ENCODE results near the gene ROBO3. TPM values are rescaled to one million over a fixed set of nuclear protein-coding genes. Genes with fewer than 3 reads are reported as not detected.

The ROBO3 gene
- total and polyA plus RNA-seq, 2 donors (not counting 1 experiment from before 2014, with no cell fraction given) = 1.0 to 7.4 TPM

- Histone ChIP-seq H3K4me1 (ENCODE audit: control insufficient read depth in 2 of 2, insufficient read depth in 2 of 2, low read length in 2 of 2) (peaks cover 39 to 50% of the 10 kb centered on the region in 2 donors), H4K20me1 (ENCODE audit: control insufficient read depth, insufficient read depth, low read length, poor library complexity, severe bottlenecking) (no peaks in the 10 kb centered on the region), H3K4me2 (replicated peaks; ENCODE audit: low read depth, low read length, poor library complexity, severe bottlenecking) (no peak overlapping the region), H3K4me3 (ENCODE audit: control extremely low read depth in 1 of 5, extremely low read depth in 1 of 5, insufficient read depth in 1 of 5, low read depth in 2 of 5, low read length in 4 of 5) (no peak overlapping the region), H3K36me3 (replicated peaks in 1 of 2; ENCODE audit: control extremely low read depth in 1 of 2, control insufficient read depth in 1 of 2, extremely low read depth in 1 of 2, insufficient read depth in 2 of 2, low read length in 1 of 2) (no peaks in the 10 kb centered on the region), H3K27me3 (replicated peaks in 1 of 4; ENCODE audit: control extremely low read depth in 1 of 4, control insufficient read depth in 3 of 4, insufficient read depth in 4 of 4, low read length in 3 of 4) (peaks cover 0 to 92% (median 68%) of the 10 kb centered on the region in 4 experiments), H3K79me2 (ENCODE audit: control insufficient read depth, insufficient read depth, low read length) (no peaks in the 10 kb centered on the region), H3K27ac (ENCODE audit: low read length in 2 of 2) (no peak overlapping the region), H3K9me3 (ENCODE audit: control extremely low read depth in 1 of 3, control insufficient read depth in 2 of 3, insufficient read depth in 1 of 3, low read length in 2 of 3) (peaks cover 0 to 42% (median 2%) of the 10 kb centered on the region in 3 donors), H2AFZ (ENCODE audit: insufficient read depth, low read depth, low read length, poor library complexity, severe bottlenecking) (no peak overlapping the region), H3K9ac (ENCODE audit: low read length) (no peak overlapping the region)
- no peak for ATAC-seq (ENCODE audit: low read depth)
- POLR2A ChIA-PET = no interaction called here
- no peaks in the 10 kb centered on the region for H3K9me3 Mint-ChIP-seq (ENCODE audit: insufficient read depth)
- peaks cover 80% of the 10 kb centered on the region for H3K27me3 Mint-ChIP-seq
- DNase-seq = no peak
- intact Hi-C loops (cut with micrococcal nuclease) = loop anchor here (5.0 kb wide), 1 partner anchor 63 kb away; the partner anchor contains the start of gene MSANTD2
- CTCF ChIA-PET = interaction anchor here (3.0 kb wide), 1 partner anchor 11 kb away, joined by 15 read pairs; no protein-coding TSS in a partner anchor
- TF ChIP-seq, protein P1, sequence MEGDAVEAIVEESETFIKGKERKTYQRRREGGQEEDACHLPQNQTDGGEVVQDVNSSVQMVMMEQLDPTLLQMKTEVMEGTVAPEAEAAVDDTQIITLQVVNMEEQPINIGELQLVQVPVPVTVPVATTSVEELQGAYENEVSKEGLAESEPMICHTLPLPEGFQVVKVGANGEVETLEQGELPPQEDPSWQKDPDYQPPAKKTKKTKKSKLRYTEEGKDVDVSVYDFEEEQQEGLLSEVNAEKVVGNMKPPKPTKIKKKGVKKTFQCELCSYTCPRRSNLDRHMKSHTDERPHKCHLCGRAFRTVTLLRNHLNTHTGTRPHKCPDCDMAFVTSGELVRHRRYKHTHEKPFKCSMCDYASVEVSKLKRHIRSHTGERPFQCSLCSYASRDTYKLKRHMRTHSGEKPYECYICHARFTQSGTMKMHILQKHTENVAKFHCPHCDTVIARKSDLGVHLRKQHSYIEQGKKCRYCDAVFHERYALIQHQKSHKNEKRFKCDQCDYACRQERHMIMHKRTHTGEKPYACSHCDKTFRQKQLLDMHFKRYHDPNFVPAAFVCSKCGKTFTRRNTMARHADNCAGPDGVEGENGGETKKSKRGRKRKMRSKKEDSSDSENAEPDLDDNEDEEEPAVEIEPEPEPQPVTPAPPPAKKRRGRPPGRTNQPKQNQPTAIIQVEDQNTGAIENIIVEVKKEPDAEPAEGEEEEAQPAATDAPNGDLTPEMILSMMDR (IDR thresholded peaks at IDR 0.05) = no peak
- TF ChIP-seq EZH2 (IDR thresholded peaks at IDR 0.05; ENCODE audit: borderline replicate concordance, insufficient read depth, low read depth, low read length, poor library complexity, severe bottlenecking) = no peak
- no peak overlapping the region for H3K4me3 Mint-ChIP-seq
- WGBS (ENCODE audit: insufficient coverage) = 8% methylated on average over 7 of the region's 9 CpGs
- H3K27ac Mint-ChIP-seq = no peak overlapping the region
- peaks cover 23% of the 10 kb centered on the region for H3K4me1 Mint-ChIP-seq
These were observed 396 bp upstream of the ROBO3 start for GRCh38 chr11:124864892-124865180.

- Histone ChIP-seq H3K9ac (ENCODE audit: low read length) (no peak overlapping the region), H4K20me1 (ENCODE audit: control insufficient read depth, insufficient read depth, low read length, poor library complexity, severe bottlenecking) (no peaks in the 10 kb centered on the region), H3K36me3 (replicated peaks in 1 of 2; ENCODE audit: control extremely low read depth in 1 of 2, control insufficient read depth in 1 of 2, extremely low read depth in 1 of 2, insufficient read depth in 2 of 2, low read length in 1 of 2) (no peaks in the 10 kb centered on the region), H3K4me2 (replicated peaks; ENCODE audit: low read depth, low read length, poor library complexity, severe bottlenecking) (peak overlapping the region; percentile 59), H3K27me3 (replicated peaks in 1 of 4; ENCODE audit: control extremely low read depth in 1 of 4, control insufficient read depth in 3 of 4, insufficient read depth in 4 of 4, low read length in 3 of 4) (peaks cover 0 to 97% (median 69%) of the 10 kb centered on the region in 4 experiments), H3K4me1 (ENCODE audit: control insufficient read depth in 2 of 2, insufficient read depth in 2 of 2, low read length in 2 of 2) (peaks cover 39 to 50% of the 10 kb centered on the region in 2 donors), H3K79me2 (ENCODE audit: control insufficient read depth, insufficient read depth, low read length) (no peaks in the 10 kb centered on the region), H3K4me3 (ENCODE audit: control extremely low read depth in 1 of 5, extremely low read depth in 1 of 5, insufficient read depth in 1 of 5, low read depth in 2 of 5, low read length in 4 of 5) (peak overlapping the region in 2 of 5 experiments; percentile 11 to 20), H3K27ac (ENCODE audit: low read length in 2 of 2) (no peak overlapping the region), H2AFZ (ENCODE audit: insufficient read depth, low read depth, low read length, poor library complexity, severe bottlenecking) (peak overlapping the region; percentile 30), H3K9me3 (ENCODE audit: control extremely low read depth in 1 of 3, control insufficient read depth in 2 of 3, insufficient read depth in 1 of 3, low read length in 2 of 3) (peaks cover 0 to 42% (median 2%) of the 10 kb centered on the region in 3 donors)
- H3K4me3 Mint-ChIP-seq = peak overlapping the region; percentile 37
- peak; percentile 67 for DNase-seq
- no peaks in the 10 kb centered on the region for H3K9me3 Mint-ChIP-seq (ENCODE audit: insufficient read depth)
- peaks cover 23% of the 10 kb centered on the region for H3K4me1 Mint-ChIP-seq
- TF ChIP-seq EZH2 (IDR thresholded peaks at IDR 0.05; ENCODE audit: borderline replicate concordance, insufficient read depth, low read depth, low read length, poor library complexity, severe bottlenecking) = peak; percentile 43
- TF ChIP-seq, protein P1 (IDR thresholded peaks at IDR 0.05) = peak; percentile 71
- POLR2A ChIA-PET = no interaction called here
- intact Hi-C loops (cut with micrococcal nuclease) = loop anchor here (5.0 kb wide), 1 partner anchor 64 kb away; the partner anchor contains the start of gene MSANTD2
- peaks cover 81% of the 10 kb centered on the region for H3K27me3 Mint-ChIP-seq
- 5% methylated on average over 56 of the region's 62 CpGs for WGBS (ENCODE audit: insufficient coverage)
- H3K27ac Mint-ChIP-seq = no peak overlapping the region
- peak; percentile 66 for ATAC-seq (ENCODE audit: low read depth)
- CTCF ChIA-PET = interaction anchor here (0.8 to 3.0 kb wide), 8 partner anchors 10 to 222 kb away, joined by 3 to 15 read pairs (median 5); partner anchors contain the start of gene SIAE
These were observed 945 bp downstream of the ROBO3 start for GRCh38 chr11:124865902-124866851.
